ENCODE data around the gene ANKFY1. TPM values are rescaled to one million over a fixed set of nuclear protein-coding genes. Genes with fewer than 3 reads are reported as not detected.

The ANKFY1 gene
- total RNA-seq, 4 donors from 2014 or later = 43.3 to 49.8 (median 46.7) TPM

GRCh38 chr17:4219241-4219640, 44.5 kb downstream of the ANKFY1 start:
- WGBS, 2 donors = 92 to 99% methylated on average over 3 of the region's 3 CpGs
- Histone ChIP-seq H3K36me3 (peaks cover 0 to 36% (median 0%) of the 10 kb centered on the region in 3 donors), H3K27me3 (no peaks in the 10 kb centered on the region), H3K4me1 (peaks cover 0 to 21% (median 0%) of the 10 kb centered on the region in 4 donors), H3K27ac (no peak overlapping the region), H3K9me3 (no peaks in the 10 kb centered on the region), H3K4me3 (no peak overlapping the region)
- DNase-seq (ENCODE audit: low spot score in 2 of 2) = no peak
- TF ChIP-seq POLR2A (IDR thresholded peaks at IDR 0.05) (no peak), EP300 (IDR thresholded peaks at IDR 0.05) (no peak), CTCF (IDR thresholded peaks at IDR 0.05) (no peak)

GRCh38 chr17:4215882-4216570, 47.8 kb downstream of the ANKFY1 start:
- H3K4me1 ChIP-seq = peaks cover 0 to 18% (median 0%) of the 10 kb centered on the region in 4 donors
- H3K36me3 ChIP-seq = peaks cover 0 to 20% (median 0%) of the 10 kb centered on the region in 3 donors
- TF ChIP-seq CTCF (IDR thresholded peaks at IDR 0.05) = no peak
- no peak for TF ChIP-seq POLR2A (IDR thresholded peaks at IDR 0.05)
- TF ChIP-seq EP300 (IDR thresholded peaks at IDR 0.05) = no peak
- H3K9me3 ChIP-seq = no peaks in the 10 kb centered on the region
- no peak overlapping the region for H3K27ac ChIP-seq
- 82 to 84% methylated on average over 6 of the region's 6 CpGs for WGBS, 2 donors
- DNase-seq (ENCODE audit: low spot score in 2 of 2) = no peak
- H3K27me3 ChIP-seq = no peaks in the 10 kb centered on the region
- no peak overlapping the region for H3K4me3 ChIP-seq

GRCh38 chr17:4214157-4214556, 49.6 kb downstream of the ANKFY1 start:
- Histone ChIP-seq H3K27me3 (no peaks in the 10 kb centered on the region), H3K4me1 (peaks cover 0 to 5% (median 0%) of the 10 kb centered on the region in 4 donors), H3K36me3 (peaks cover 0 to 26% (median 0%) of the 10 kb centered on the region in 3 donors), H3K9me3 (no peaks in the 10 kb centered on the region), H3K27ac (no peak overlapping the region), H3K4me3 (no peak overlapping the region)
- TF ChIP-seq POLR2A (IDR thresholded peaks at IDR 0.05) = no peak
- TF ChIP-seq CTCF (IDR thresholded peaks at IDR 0.05) = no peak
- no peak for TF ChIP-seq EP300 (IDR thresholded peaks at IDR 0.05)
- 81 to 87% methylated on average over 6 of the region's 6 CpGs for WGBS, 2 donors
- DNase-seq (ENCODE audit: low spot score in 2 of 2) = no peak

GRCh38 chr17:4209611-4210010, 54.2 kb downstream of the ANKFY1 start:
- Histone ChIP-seq H3K27ac (no peak overlapping the region), H3K9me3 (no peaks in the 10 kb centered on the region), H3K36me3 (peaks cover 0 to 42% (median 0%) of the 10 kb centered on the region in 3 donors), H3K4me3 (no peak overlapping the region), H3K4me1 (peaks cover 0 to 6% (median 0%) of the 10 kb centered on the region in 4 donors), H3K27me3 (no peaks in the 10 kb centered on the region)
- no peak for DNase-seq (ENCODE audit: low spot score in 2 of 2)
- 90 to 92% methylated on average over 7 of the region's 7 CpGs for WGBS, 2 donors
- TF ChIP-seq CTCF (IDR thresholded peaks at IDR 0.05) = no peak
- no peak for TF ChIP-seq POLR2A (IDR thresholded peaks at IDR 0.05)
- TF ChIP-seq EP300 (IDR thresholded peaks at IDR 0.05) = no peak

- Histone ChIP-seq H3K9me3 (no peaks in the 10 kb centered on the region), H3K4me3 (no peak overlapping the region), H3K4me1 (peaks cover 0 to 15% (median 2%) of the 10 kb centered on the region in 4 donors), H3K27ac (no peak overlapping the region), H3K36me3 (peaks cover 0 to 46% (median 0%) of the 10 kb centered on the region in 3 donors), H3K27me3 (no peaks in the 10 kb centered on the region)
- TF ChIP-seq EP300 (IDR thresholded peaks at IDR 0.05) (no peak), POLR2A (IDR thresholded peaks at IDR 0.05) (no peak), CTCF (IDR thresholded peaks at IDR 0.05) (no peak)
- no peak for DNase-seq (ENCODE audit: low spot score in 2 of 2)
- WGBS, 2 donors = 78 to 85% methylated on average over 4 of the region's 4 CpGs
Observed at GRCh38 chr17:4208238-4208637, 55.5 kb downstream of the ANKFY1 start.

All from tibial nerve (tissue), 4 donors.